Glomerular endothelial cell (primary cell): Measurements from ENCODE around the gene HBP1. TPM values are rescaled to one million over a fixed set of nuclear protein-coding genes. Genes with fewer than 3 reads are reported as not detected.

Experiments used
- DNase-seq: peaks from one replicate; pipeline ENCODE4 v3.0.0-alpha.2; 2011; ENCODE audit warnings: low read depth, low spot score; ENCODE audit errors: extremely low read depth
- total RNA-seq: library from RNA; depleted of rRNA; stranded (reverse); fragments of >200 nt; gene quantifications from 2 replicates; pipeline ENCODE4 v1.2.3, GENCODE V29; 2015

Gene HBP1
- total RNA-seq, 1 donor from 2014 or later, result 74.7 TPM

- DNase-seq, result peak; percentile 62
Measured at GRCh38 chr7:107180378-107180777, 11.6 kb downstream of the HBP1 start.

- DNase-seq, result no peak
Measured at GRCh38 chr7:107181172-107181571, 12.4 kb downstream of the HBP1 start.

GRCh38 chr7:107185716-107186115 lies 16.9 kb downstream of the HBP1 start:
- DNase-seq, result no peak

- no peak for DNase-seq
Measured at GRCh38 chr7:107186240-107186639, 17.4 kb downstream of the HBP1 start.

GRCh38 chr7:107187774-107188173 lies 19.0 kb downstream of the HBP1 start:
- DNase-seq, result no peak

GRCh38 chr7:107190090-107190489 lies 21.3 kb downstream of the HBP1 start:
- no peak for DNase-seq

- no peak for DNase-seq
Measured at GRCh38 chr7:107194052-107194451, 25.2 kb downstream of the HBP1 start.

- DNase-seq, result no peak
Measured at GRCh38 chr7:107196834-107197610, 28.2 kb downstream of the HBP1 start.

GRCh38 chr7:107201795-107202450 lies 33.1 kb downstream of the HBP1 start:
- no peak for DNase-seq

GRCh38 chr7:107203607-107204006 lies 34.8 kb downstream of the HBP1 start:
- no peak for DNase-seq

- no peak for DNase-seq
Measured at GRCh38 chr7:107206136-107206535, 37.3 kb downstream of the HBP1 start.

- no peak for DNase-seq
Measured at GRCh38 chr7:107206706-107207105, 37.9 kb downstream of the HBP1 start.

- no peak for DNase-seq
Measured at GRCh38 chr7:107207459-107207858, 38.7 kb downstream of the HBP1 start.

- no peak for DNase-seq
Measured at GRCh38 chr7:107208024-107208521, 39.3 kb downstream of the HBP1 start.

GRCh38 chr7:107208563-107208962 lies 39.8 kb downstream of the HBP1 start:
- no peak for DNase-seq

GRCh38 chr7:107209565-107209964 lies 40.8 kb downstream of the HBP1 start:
- no peak for DNase-seq

- no peak for DNase-seq
Measured at GRCh38 chr7:107210400-107210799, 41.6 kb downstream of the HBP1 start.

- no peak for DNase-seq
Measured at GRCh38 chr7:107212725-107213124, 43.9 kb downstream of the HBP1 start.

GRCh38 chr7:107213193-107213788 lies 44.5 kb downstream of the HBP1 start:
- no peak for DNase-seq

GRCh38 chr7:107213945-107214344 lies 45.1 kb downstream of the HBP1 start:
- DNase-seq, result no peak

- no peak for DNase-seq
Measured at GRCh38 chr7:107219563-107220244, 50.9 kb downstream of the HBP1 start.
